HCT116 (cell line): ENCODE results near the gene CCL8. TPM values are rescaled to one million over a fixed set of nuclear protein-coding genes. Genes with fewer than 3 reads are reported as not detected.

ENCODE experiments used
- ATAC-seq: fragments of 200-7000 bp; cut with Tn5 transposase; 2 replicates; pipeline ENCODE4 v1.9.1; 2020; ENCODE audit warnings: mild to moderate bottlenecking, moderate library complexity
- BruUV-seq: library from RNA; stranded (reverse); fragments of 400-500 nt; replicated peaks from 2 replicates; lab custom pipeline; 2021; lab: Mats Ljungman, UMichigan
- CTCF ChIA-PET: fragments of 300-600 bp; sonication (Branson Sonifier 250); formaldehyde crosslinking; loops from one replicate; lab custom pipeline; 2021; ENCODE audit warnings: antibody characterized with exemption; lab: Charles Lee
- POLR2A ChIA-PET: fragments of 300-600, 350-600 bp; sonication (Branson Sonifier 250); formaldehyde crosslinking; loops from one replicate; lab custom pipeline; 2021; ENCODE audit warnings: antibody characterized with exemption; lab: Charles Lee
- RAD21 ChIA-PET, 2 experiments: fragments of 300-600 bp; sonication (Branson Sonifier 250); formaldehyde crosslinking; loops; one replicate each; lab custom pipeline; 2023; ENCODE audit warnings: low total read pairs in 2 of 2; ENCODE audit not compliant: uncharacterized antibody in 2 of 2, unreplicated experiment in 2 of 2, low non-redundant PET in 1 of 2; lab: Charles Lee
- DNase-seq: peaks from one replicate; pipeline ENCODE4 v3.0.0-alpha.2; 2010; ENCODE audit warnings: low read depth, low spot score
- H2AFZ ChIP-seq: fragments of 200-600 bp; shearing (Covaris generic), sonication (generic); 2 replicates; pipeline ENCODE4 v1.6.1; 2017; ENCODE audit warnings: low read depth, mixed run types, mixed read lengths, antibody characterized with exemption, low read length; ENCODE audit not compliant: poor library complexity, severe bottlenecking
- H3K27ac ChIP-seq: 2 replicates; pipeline ENCODE4 v1.5.1; 2012; ENCODE audit warnings: low read depth, low read length
- H3K27me3 ChIP-seq: fragments of 200-600 bp; sonication (generic); 2 replicates; pipeline ENCODE4 v1.6.1; 2016; ENCODE audit warnings: mixed run types, low read length, mixed read lengths; ENCODE audit not compliant: insufficient read depth
- H3K36me3 ChIP-seq, 2 experiments: fragments of 200-500 bp in 1 of 2; fragments of 200-600 bp in 1 of 2; sonication (Bioruptor generic) in 1 of 2; sonication (generic) in 1 of 2; 2 replicates each; pipeline versions ENCODE4 v1.5.1 to v1.6.1; 2014 to 2016; ENCODE audit warnings: low read length in 2 of 2, inconsistent platforms in 1 of 2, mixed read lengths in 1 of 2, mixed run types in 1 of 2; ENCODE audit not compliant: insufficient read depth in 2 of 2, control insufficient read depth in 1 of 2
- H3K4me1 ChIP-seq, 2 experiments: fragments of 200-600 bp in 1 of 2; sonication (generic) in 1 of 2; 2 replicates each; pipeline versions ENCODE4 v1.5.1 to v1.6.1; 2012 to 2017; ENCODE audit warnings: low read length in 2 of 2, inconsistent platforms in 1 of 2, mild to moderate bottlenecking in 1 of 2, mixed read lengths in 1 of 2, mixed run types in 1 of 2, moderate library complexity in 1 of 2; ENCODE audit not compliant: insufficient read depth in 2 of 2, control insufficient read depth in 1 of 2
- H3K4me2 ChIP-seq: fragments of 200-600 bp; sonication (generic); 2 replicates; pipeline ENCODE4 v1.6.1; 2017; ENCODE audit warnings: mixed run types, low read length, mixed read lengths
- H3K4me3 ChIP-seq, 2 experiments: fragments of 200-600 bp in 1 of 2; sonication (generic) in 1 of 2; replicated peaks in 1 of 2; 2 replicates each; pipeline ENCODE4 v1.5.1; 2011 to 2016; ENCODE audit warnings: low read length in 2 of 2, control low read depth in 1 of 2, low read depth in 1 of 2, mild to moderate bottlenecking in 1 of 2, mixed read lengths in 1 of 2, mixed run types in 1 of 2
- H3K79me2 ChIP-seq: fragments of 200-600 bp; sonication (generic); 2 replicates; pipeline ENCODE4 v1.6.1; 2017; ENCODE audit warnings: mild to moderate bottlenecking, mixed run types, low read length, moderate library complexity, mixed read lengths; ENCODE audit not compliant: insufficient read depth
- H3K9ac ChIP-seq: fragments of 200-600 bp; sonication (generic); 2 replicates; pipeline ENCODE4 v1.6.1; 2016; ENCODE audit warnings: low read length, mixed read lengths
- H3K9me2 ChIP-seq: fragments of 200-600 bp; sonication (generic), shearing (Covaris generic); 2 replicates; pipeline ENCODE4 v1.6.1; 2017; ENCODE audit warnings: mixed run types, mild to moderate bottlenecking, moderate library complexity; ENCODE audit not compliant: insufficient read depth
- H3K9me3 ChIP-seq, 2 experiments: fragments of 200-500 bp in 1 of 2; fragments of 200-600 bp in 1 of 2; sonication (Bioruptor generic) in 1 of 2; sonication (generic) in 1 of 2; 2 replicates each; pipeline ENCODE4 v1.6.1; 2014 to 2017; ENCODE audit warnings: low read length in 2 of 2, mixed read lengths in 2 of 2, inconsistent platforms in 1 of 2, low read depth in 1 of 2, mild to moderate bottlenecking in 1 of 2, mixed run types in 1 of 2, moderate library complexity in 1 of 2; ENCODE audit not compliant: control insufficient read depth in 1 of 2, insufficient read depth in 1 of 2
- H4K20me1 ChIP-seq: fragments of 200-600 bp; sonication (generic), shearing (Covaris generic); 2 replicates; pipeline ENCODE4 v1.6.1; 2017; ENCODE audit warnings: mixed run types, mild to moderate bottlenecking, moderate library complexity; ENCODE audit not compliant: insufficient read depth
- ATF3 ChIP-seq: IDR thresholded peaks from 2 replicates; pipeline ENCODE4 v1.6.1; 2012
- CBX3 ChIP-seq: IDR thresholded peaks from 2 replicates; pipeline ENCODE4 v1.6.1; 2012; ENCODE audit warnings: low read depth
- ELF1 ChIP-seq: IDR thresholded peaks from 2 replicates; pipeline ENCODE4 v1.6.1; 2012; ENCODE audit warnings: low read depth, borderline replicate concordance
- EZH2 ChIP-seq: fragments of 200-600 bp; sonication (generic); IDR thresholded peaks from 2 replicates; pipeline ENCODE4 v1.6.1; 2017; ENCODE audit warnings: antibody characterized with exemption, mixed run types
- EZH2phosphoT487 ChIP-seq: fragments of 200-600 bp; IDR thresholded peaks from 2 replicates; pipeline ENCODE4 v1.6.1; 2018; ENCODE audit warnings: antibody characterized with exemption, borderline replicate concordance
- FOSL1 ChIP-seq: IDR thresholded peaks from 2 replicates; pipeline ENCODE4 v1.6.1; 2012; ENCODE audit warnings: low read depth
- JUND ChIP-seq: IDR thresholded peaks from 2 replicates; pipeline ENCODE4 v1.6.1; 2012
- MAX ChIP-seq: IDR thresholded peaks from 2 replicates; pipeline ENCODE4 v1.6.1; 2012
- POLR2A ChIP-seq: IDR thresholded peaks from 2 replicates; pipeline ENCODE4 v1.7.0; 2011; ENCODE audit warnings: borderline replicate concordance; ENCODE audit not compliant: insufficient read depth, insufficient read length; ENCODE audit errors: extremely low read depth
- RAD21 ChIP-seq: IDR thresholded peaks from 2 replicates; pipeline ENCODE4 v1.6.1; 2012; ENCODE audit warnings: low read depth, mild to moderate bottlenecking
- REST ChIP-seq: IDR thresholded peaks from 2 replicates; pipeline ENCODE4 v1.6.1; 2012; ENCODE audit warnings: low read depth
- SIN3A ChIP-seq: IDR thresholded peaks from 2 replicates; pipeline ENCODE4 v1.6.1; 2012; ENCODE audit warnings: low read depth
- SRF ChIP-seq: IDR thresholded peaks from 2 replicates; pipeline ENCODE4 v1.6.1; 2012; ENCODE audit warnings: low read depth
- TCF7L2 ChIP-seq: IDR thresholded peaks from 2 replicates; pipeline ENCODE4 v1.7.0; 2011; ENCODE audit warnings: borderline replicate concordance, inconsistent platforms; ENCODE audit not compliant: insufficient read depth, insufficient read length; ENCODE audit errors: extremely low read depth
- ZBTB33 ChIP-seq: IDR thresholded peaks from 2 replicates; pipeline ENCODE4 v1.6.1; 2011; ENCODE audit warnings: mild to moderate bottlenecking, low read length, moderate library complexity; ENCODE audit not compliant: insufficient replicate concordance; ENCODE audit errors: extremely low read depth
- ZFX ChIP-seq: fragments of 450-650 bp; IDR thresholded peaks from 2 replicates; pipeline ENCODE4 v1.6.1; 2017
- ZNF274 ChIP-seq: fragments of 200-500 bp; sonication (Bioruptor generic); IDR thresholded peaks from 2 replicates; pipeline ENCODE4 v1.6.1; 2014; ENCODE audit warnings: mild to moderate bottlenecking, low read depth, low read length, inconsistent platforms
- intact Hi-C: fragments of 100-400 bp; cut with micrococcal nuclease; formaldehyde crosslinking; loops from 2 replicates; pipeline ENCODE4 v1.10.0; 2022
- total RNA-seq: library from RNA; stranded (reverse); gene quantifications from one replicate; pipeline ENCODE4 v1.2.1, GENCODE V29; 2021; ENCODE audit not compliant: unreplicated experiment

Gene CCL8
- total RNA-seq, 1 experiment from 2014 or later: not detected

GRCh38 chr17:34303606-34304005, 15.6 kb upstream of the CCL8 start:
- no peak for TF ChIP-seq ZNF274
- no peak for TF ChIP-seq POLR2A
- no peak for TF ChIP-seq ELF1
- no peak for TF ChIP-seq SRF
- TF ChIP-seq TCF7L2: no peak
- TF ChIP-seq ZFX: no peak
- no peak for TF ChIP-seq ATF3
- TF ChIP-seq JUND: no peak
- TF ChIP-seq SIN3A: no peak
- no peak for TF ChIP-seq FOSL1
- TF ChIP-seq CBX3: no peak
- no peak for TF ChIP-seq EZH2phosphoT487
- no peak for TF ChIP-seq EZH2
- CTCF ChIA-PET: no interaction called here
- no TSS peak for BruUV-seq

GRCh38 chr17:34305061-34305460, 14.2 kb upstream of the CCL8 start:
- CTCF ChIA-PET: no interaction called here
- Histone ChIP-seq H3K79me2 (no peaks in the 10 kb centered on the region), H3K27ac (no peak overlapping the region), H3K4me2 (no peak overlapping the region), H3K36me3 (no peaks in the 10 kb centered on the region), H4K20me1 (no peaks in the 10 kb centered on the region), H3K9me2 (no peaks in the 10 kb centered on the region), H2AFZ (no peak overlapping the region), H3K4me1 (no peaks in the 10 kb centered on the region), H3K9ac (no peak overlapping the region), H3K9me3 (no peaks in the 10 kb centered on the region), H3K27me3 (no peaks in the 10 kb centered on the region), H3K4me3 (no peak overlapping the region)
- BruUV-seq: no TSS peak
- intact Hi-C loops: no loop called here
- RAD21 ChIA-PET: no interaction called here
- DNase-seq: no peak
- POLR2A ChIA-PET: no interaction called here
- ATAC-seq: no peak
- TF ChIP-seq ZFX (no peak), SIN3A (no peak), ZBTB33 (no peak), JUND (no peak), ELF1 (no peak), ATF3 (no peak), MAX (no peak), RAD21 (no peak), REST (no peak)

More at GRCh38 chr17:34303606-34304005, 15.6 kb upstream of the CCL8 start:
- ATAC-seq (no peak), DNase-seq (no peak)
- RAD21 ChIA-PET: no interaction called here
- no peak overlapping the region for H3K4me2 ChIP-seq
- POLR2A ChIA-PET: no interaction called here
- intact Hi-C loops: no loop called here
- H3K27me3 ChIP-seq: no peaks in the 10 kb centered on the region
- H3K36me3 ChIP-seq: no peaks in the 10 kb centered on the region
- H3K9me3 ChIP-seq: no peaks in the 10 kb centered on the region
- H2AFZ ChIP-seq: no peak overlapping the region
- no peaks in the 10 kb centered on the region for H4K20me1 ChIP-seq
- H3K4me1 ChIP-seq: no peaks in the 10 kb centered on the region
- no peak overlapping the region for H3K27ac ChIP-seq
- H3K9ac ChIP-seq: no peak overlapping the region
- no peaks in the 10 kb centered on the region for H3K79me2 ChIP-seq
- H3K4me3 ChIP-seq: no peak overlapping the region
- H3K9me2 ChIP-seq: no peaks in the 10 kb centered on the region
